Keratinocyte (primary cell): ENCODE measurements around the gene PAM16. TPM values are rescaled to one million over a fixed set of nuclear protein-coding genes. Genes with fewer than 3 reads are reported as not detected.

ENCODE experiments used
- DNase-seq: peaks from one replicate; pipeline ENCODE4 v3.0.0-alpha.2; 2011; ENCODE audit warnings: low read depth, missing footprints, low spot score
- FAIRE-seq: peaks from 2 replicates; lab custom pipeline; 2011; peaks lifted over from hg19 to GRCh38; lab: Jason Lieb, UNC
- H2AFZ ChIP-seq: 2 replicates; pipeline ENCODE4 v1.6.0; 2012; ENCODE audit warnings: low read length, control low read depth, inconsistent platforms; ENCODE audit not compliant: control insufficient read depth
- H3K27ac ChIP-seq: 2 replicates; pipeline ENCODE4 v1.5.1; 2011; ENCODE audit warnings: low read length; ENCODE audit not compliant: control insufficient read depth, insufficient read depth
- H3K27me3 ChIP-seq: 3 replicates; pipeline ENCODE4 v1.6.0; 2011; ENCODE audit warnings: low read length; ENCODE audit not compliant: control insufficient read depth, insufficient read depth; ENCODE audit errors: extremely low read depth
- H3K36me3 ChIP-seq, 2 experiments: 2 replicates in 1 of 2; 3 replicates in 1 of 2; pipeline ENCODE4 v1.5.1; 2011; ENCODE audit warnings: low read length in 2 of 2, mild to moderate bottlenecking in 1 of 2; ENCODE audit not compliant: control insufficient read depth in 2 of 2, insufficient read depth in 2 of 2; ENCODE audit errors: extremely low read depth in 1 of 2
- H3K4me1 ChIP-seq: 3 replicates; pipeline ENCODE4 v1.5.1; 2011; ENCODE audit warnings: low read length; ENCODE audit not compliant: control insufficient read depth, insufficient read depth; ENCODE audit errors: extremely low read depth
- H3K4me2 ChIP-seq: 3 replicates; pipeline ENCODE4 v1.6.0; 2011; ENCODE audit warnings: low read depth, low read length; ENCODE audit not compliant: control insufficient read depth, insufficient read depth; ENCODE audit errors: extremely low read depth
- H3K4me3 ChIP-seq, 3 experiments: fragments of 200-600 bp in 1 of 3; sonication (generic) in 1 of 3; 2 replicates in 2 of 3; 3 replicates in 1 of 3; pipeline ENCODE4 v1.5.1; 2011 to 2016; ENCODE audit warnings: low read length in 3 of 3, mild to moderate bottlenecking in 3 of 3, control low read depth in 2 of 3, inconsistent platforms in 1 of 3, low read depth in 1 of 3, mixed read lengths in 1 of 3, mixed run types in 1 of 3, moderate library complexity in 1 of 3; ENCODE audit not compliant: control insufficient read depth in 2 of 3, insufficient read depth in 2 of 3; ENCODE audit errors: extremely low read depth in 1 of 3
- H3K79me2 ChIP-seq: 2 replicates; pipeline ENCODE4 v1.6.0; 2012; ENCODE audit warnings: low read length; ENCODE audit not compliant: control insufficient read depth, insufficient read depth
- H3K9ac ChIP-seq: 3 replicates; pipeline ENCODE4 v1.6.0; 2011; ENCODE audit warnings: low read length; ENCODE audit not compliant: control insufficient read depth, insufficient read depth; ENCODE audit errors: extremely low read depth
- H3K9me1 ChIP-seq: 3 replicates; pipeline ENCODE4 v1.6.0; 2011; ENCODE audit warnings: low read length; ENCODE audit not compliant: control insufficient read depth, insufficient read depth; ENCODE audit errors: extremely low read depth
- H3K9me3 ChIP-seq: 2 replicates; pipeline ENCODE4 v1.5.1; 2012; ENCODE audit warnings: low read depth, low read length; ENCODE audit not compliant: control insufficient read depth
- H4K20me1 ChIP-seq: 3 replicates; pipeline ENCODE4 v1.6.0; 2011; ENCODE audit warnings: low read length; ENCODE audit not compliant: control insufficient read depth, insufficient read depth; ENCODE audit errors: extremely low read depth
- EZH2 ChIP-seq: IDR thresholded peaks from one replicate; pipeline ENCODE4 v1.6.1; 2012; ENCODE audit warnings: inconsistent platforms, mild to moderate bottlenecking, low read length, moderate library complexity
- dilution Hi-C: fragments of 300-500 bp; cut with MboI; formaldehyde crosslinking; loops from one replicate; pipeline ENCODE4 v1.7.0; 2020; ENCODE audit warnings: low sequenced_read_pairs; ENCODE audit not compliant: extremely low pct_ligation_motif_present
- polyA plus RNA-seq, 5 experiments: library from polyadenylated mRNA; depleted of rRNA in 3 of 5; stranded (reverse) in 3 of 5; stranded (forward) in 1 of 5; unstranded in 1 of 5; fragments of >200 nt; gene quantifications; 1 replicate in 1 of 5; 2 replicates in 3 of 5; 3 replicates in 1 of 5; pipeline versions ENCODE4 v1.2.1 to v1.2.3, GENCODE V29; 2011 to 2012; ENCODE audit warnings: missing spikeins in 2 of 5, low read depth in 1 of 5, low replicate concordance in 1 of 5
- TF ChIP-seq, protein P1 (sequence below), 3 experiments: IDR thresholded peaks in 1 of 3; conservative IDR thresholded peaks in 1 of 3; optimal IDR thresholded peaks in 1 of 3; 2 replicates in 2 of 3; 3 replicates in 1 of 3; pipeline versions ENCODE3 to v1.5.1; 2011; ENCODE audit warnings: low read length in 3 of 3, mild to moderate bottlenecking in 3 of 3, moderate library complexity in 2 of 3, control low read depth in 1 of 3, inconsistent platforms in 1 of 3; ENCODE audit not compliant: insufficient read depth in 2 of 3; ENCODE audit errors: extremely low read depth in 1 of 3

Gene PAM16
- polyA plus RNA-seq, 1 donor (not counting 4 experiments of a cell fraction or from before 2014, with no cell fraction given), result 32.7 TPM

GRCh38 chr16:4381072-4381934 lies 30.2 kb upstream of the PAM16 start:
- TF ChIP-seq, protein P1, sequence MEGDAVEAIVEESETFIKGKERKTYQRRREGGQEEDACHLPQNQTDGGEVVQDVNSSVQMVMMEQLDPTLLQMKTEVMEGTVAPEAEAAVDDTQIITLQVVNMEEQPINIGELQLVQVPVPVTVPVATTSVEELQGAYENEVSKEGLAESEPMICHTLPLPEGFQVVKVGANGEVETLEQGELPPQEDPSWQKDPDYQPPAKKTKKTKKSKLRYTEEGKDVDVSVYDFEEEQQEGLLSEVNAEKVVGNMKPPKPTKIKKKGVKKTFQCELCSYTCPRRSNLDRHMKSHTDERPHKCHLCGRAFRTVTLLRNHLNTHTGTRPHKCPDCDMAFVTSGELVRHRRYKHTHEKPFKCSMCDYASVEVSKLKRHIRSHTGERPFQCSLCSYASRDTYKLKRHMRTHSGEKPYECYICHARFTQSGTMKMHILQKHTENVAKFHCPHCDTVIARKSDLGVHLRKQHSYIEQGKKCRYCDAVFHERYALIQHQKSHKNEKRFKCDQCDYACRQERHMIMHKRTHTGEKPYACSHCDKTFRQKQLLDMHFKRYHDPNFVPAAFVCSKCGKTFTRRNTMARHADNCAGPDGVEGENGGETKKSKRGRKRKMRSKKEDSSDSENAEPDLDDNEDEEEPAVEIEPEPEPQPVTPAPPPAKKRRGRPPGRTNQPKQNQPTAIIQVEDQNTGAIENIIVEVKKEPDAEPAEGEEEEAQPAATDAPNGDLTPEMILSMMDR (optimal IDR thresholded peaks at IDR 0.05 in 1 of 3, IDR thresholded peaks at IDR 0.05 in 1 of 3, conservative IDR thresholded peaks at IDR 0.05 in 1 of 3; ENCODE audit: extremely low read depth in 1 of 3, insufficient read depth in 2 of 3, low read length in 3 of 3), result no peak
- TF ChIP-seq EZH2, result no peak
- H3K9ac ChIP-seq, result no peak overlapping the region
- H4K20me1 ChIP-seq, result no peaks in the 10 kb centered on the region
- no peaks in the 10 kb centered on the region for H3K27me3 ChIP-seq
- dilution Hi-C loops, result no loop called here
- no peak overlapping the region for H3K4me3 ChIP-seq
- DNase-seq (no peak), FAIRE-seq (no peak)
- peaks cover 11% of the 10 kb centered on the region in 2 experiments for H3K36me3 ChIP-seq
- H3K27ac ChIP-seq, result no peak overlapping the region
- no peak overlapping the region for H2AFZ ChIP-seq
- H3K9me1 ChIP-seq, result no peaks in the 10 kb centered on the region
- no peaks in the 10 kb centered on the region for H3K4me1 ChIP-seq
- H3K79me2 ChIP-seq, result no peaks in the 10 kb centered on the region
- no peaks in the 10 kb centered on the region for H3K9me3 ChIP-seq
- no peak overlapping the region for H3K4me2 ChIP-seq

- H3K36me3 ChIP-seq, result peaks cover 11% of the 10 kb centered on the region in 2 experiments
- H3K27me3 ChIP-seq, result no peaks in the 10 kb centered on the region
- FAIRE-seq, result no peak
Observed at GRCh38 chr16:4380119-4381063, 29.3 kb upstream of the PAM16 start.

More at GRCh38 chr16:4380119-4381063, 29.3 kb upstream of the PAM16 start:
- Histone ChIP-seq H3K9me1 (no peaks in the 10 kb centered on the region), H3K9me3 (no peaks in the 10 kb centered on the region), H3K79me2 (no peaks in the 10 kb centered on the region), H2AFZ (no peak overlapping the region), H3K4me1 (no peaks in the 10 kb centered on the region), H3K4me3 (no peak overlapping the region), H3K4me2 (no peak overlapping the region), H3K27ac (no peak overlapping the region), H4K20me1 (no peaks in the 10 kb centered on the region), H3K9ac (no peak overlapping the region)
- dilution Hi-C loops, result no loop called here
- TF ChIP-seq EZH2, result no peak
- TF ChIP-seq, protein P1 (optimal IDR thresholded peaks at IDR 0.05 in 1 of 3, IDR thresholded peaks at IDR 0.05 in 1 of 3, conservative IDR thresholded peaks at IDR 0.05 in 1 of 3; ENCODE audit: extremely low read depth in 1 of 3, insufficient read depth in 2 of 3, low read length in 3 of 3), result no peak
- DNase-seq, result no peak
